DMS 273 treated with DMSO at 0.1 percent for 48 hours (cell line): ENCODE results near the gene SIK2.
"Not testable (repeated sequence)": the region's sequence is repeated elsewhere in the genome, so short reads cannot be mapped to it uniquely, and the experiment has no call there.

Source experiments
- DNase-seq: peaks from one replicate; lab custom pipeline; 2025; lab: John Stamatoyannopoulos, UW

Gene SIK2

DNA sequence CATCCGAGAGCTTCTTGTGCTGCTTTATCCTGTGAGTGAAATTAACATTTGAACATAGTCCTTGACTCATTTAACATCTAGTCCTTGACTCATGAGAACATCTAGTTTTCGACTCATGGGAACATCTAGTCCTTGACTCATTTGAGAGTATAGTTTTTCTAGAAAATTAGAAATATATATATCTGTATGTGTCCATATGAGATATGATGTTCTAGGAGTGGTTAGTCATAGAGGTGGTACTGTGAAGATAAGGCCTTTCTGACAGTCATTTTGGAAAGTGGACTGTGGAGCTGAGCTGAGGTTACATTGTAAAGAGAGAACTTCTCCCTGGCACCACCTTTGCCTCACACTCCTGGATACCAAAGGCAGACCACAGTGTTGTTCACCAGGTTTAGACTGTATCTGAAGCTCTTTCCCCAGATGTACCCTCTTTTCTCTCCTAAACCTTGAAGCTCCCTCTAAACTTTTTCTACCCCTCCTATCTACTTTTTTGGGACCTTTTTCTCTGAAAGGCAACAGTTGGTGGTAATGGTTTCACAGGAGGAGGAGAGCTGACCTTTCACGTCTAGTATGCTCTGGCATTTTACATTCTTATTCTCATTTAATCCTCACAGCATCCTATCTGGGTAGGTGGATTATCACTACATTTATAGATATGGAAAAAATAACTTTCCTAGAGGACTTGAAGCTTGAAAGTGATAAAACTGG, 96.8 kb downstream of the SIK2 start:
- DNase-seq, result no peak

DNA sequence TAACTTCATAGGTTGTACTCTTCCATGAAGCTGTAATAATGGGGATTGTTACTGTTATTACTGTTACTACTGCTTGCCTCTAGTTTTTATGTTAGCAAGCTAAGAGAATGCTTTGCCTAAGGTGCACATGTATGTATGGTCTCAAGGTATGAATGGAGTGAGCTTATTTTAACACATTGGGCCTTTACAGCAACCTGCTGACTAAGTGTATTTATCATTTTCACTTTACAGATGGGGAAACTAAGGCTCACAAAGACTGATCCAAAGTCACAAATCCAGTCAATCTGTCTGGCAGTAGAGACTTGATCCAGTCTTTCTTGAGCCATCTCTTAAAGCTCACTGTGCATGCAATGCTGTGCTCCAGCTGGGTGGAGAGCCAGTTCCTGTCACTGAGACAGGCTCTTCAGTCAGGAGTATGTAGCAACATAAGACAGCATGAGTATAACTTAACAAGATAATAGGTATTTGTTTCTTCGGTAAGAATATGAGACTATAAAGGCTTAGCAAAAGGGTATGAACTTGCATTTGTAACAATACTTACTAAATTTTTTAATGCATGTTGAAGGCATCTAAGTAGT, 97.4 kb downstream of the SIK2 start:
- no peak for DNase-seq

GRCh38 chr11:111700162-111700561, 97.9 kb downstream of the SIK2 start:
- no peak for DNase-seq

GRCh38 chr11:111702623-111703022, 100.4 kb downstream of the SIK2 start:
- DNase-seq, result no peak

DNA sequence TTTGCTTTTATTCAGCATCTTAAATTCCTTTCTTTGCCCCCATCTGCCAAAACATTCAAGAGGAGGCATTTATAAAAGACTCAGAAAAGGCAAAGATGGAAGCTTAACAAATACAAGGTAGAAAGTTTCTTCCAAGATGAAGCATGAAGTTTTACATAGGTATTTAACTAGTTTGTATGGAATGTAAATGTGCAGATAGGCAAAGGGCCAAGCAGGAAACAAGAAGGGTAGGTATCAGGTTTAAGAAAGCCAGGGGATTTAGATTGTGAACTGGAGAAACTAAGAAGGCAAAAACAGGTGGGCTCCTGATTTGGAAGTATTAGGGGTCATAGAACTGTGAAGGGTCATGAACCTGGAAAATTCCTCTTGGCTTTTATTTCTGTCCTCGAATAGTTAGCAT, 101.3 kb downstream of the SIK2 start:
- no peak for DNase-seq

DNA sequence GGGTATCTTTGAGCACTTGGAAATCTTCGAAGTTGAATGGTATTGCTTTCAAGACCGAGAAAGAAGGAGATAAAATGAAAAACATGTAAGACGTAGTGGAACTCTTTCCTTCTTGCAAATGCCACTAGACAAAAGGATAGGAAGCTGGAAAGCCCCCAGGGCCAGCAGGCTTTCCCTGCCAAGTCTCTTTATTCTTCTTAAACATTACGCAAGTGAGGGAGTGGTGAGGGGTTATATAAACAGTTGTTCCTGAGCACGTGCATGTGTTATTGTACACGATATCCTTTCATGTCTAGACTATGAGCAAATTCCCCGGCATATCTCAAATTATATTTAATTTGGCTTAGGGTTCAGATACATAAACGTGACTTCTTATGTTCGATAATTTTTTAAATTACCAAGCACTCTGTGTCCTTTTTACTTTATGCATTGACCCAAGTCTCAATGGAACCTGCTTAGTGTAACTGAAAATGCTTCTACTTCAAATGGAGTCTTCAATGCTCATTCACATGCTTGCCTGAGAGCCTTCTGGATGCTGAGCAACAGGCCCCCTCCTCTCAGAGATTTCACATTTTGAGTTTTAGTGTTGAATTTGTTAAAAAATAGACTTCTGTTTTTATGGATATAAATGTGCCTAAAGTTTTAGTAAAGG, 104.9 kb downstream of the SIK2 start:
- DNase-seq, result no peak

DNA sequence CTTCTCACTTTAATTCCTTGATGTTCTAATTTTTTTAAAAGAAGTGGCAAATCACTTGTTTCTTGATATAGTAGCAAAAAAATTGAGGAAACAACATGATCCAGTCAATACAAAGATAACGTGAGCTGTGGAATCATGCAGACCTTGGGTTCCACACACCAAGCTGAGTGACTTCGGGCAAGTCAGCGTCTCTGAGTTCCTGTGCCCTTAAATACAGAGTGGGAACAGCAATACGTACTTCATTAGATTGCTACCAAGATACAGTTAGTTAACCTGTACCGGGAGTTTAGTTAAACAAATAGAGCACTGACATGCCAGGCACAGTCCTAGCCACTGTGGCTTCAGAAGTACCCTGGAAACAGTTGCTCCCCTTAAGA, 105.4 kb downstream of the SIK2 start:
- DNase-seq, result no peak

GRCh38 chr11:111714522-111714921, 112.3 kb downstream of the SIK2 start:
- no peak for DNase-seq

- DNase-seq, result no peak
Measured at GRCh38 chr11:111715142-111715816, 113.0 kb downstream of the SIK2 start.

GRCh38 chr11:111717660-111718059, 115.4 kb downstream of the SIK2 start:
- not testable (repeated sequence) for DNase-seq

DNA sequence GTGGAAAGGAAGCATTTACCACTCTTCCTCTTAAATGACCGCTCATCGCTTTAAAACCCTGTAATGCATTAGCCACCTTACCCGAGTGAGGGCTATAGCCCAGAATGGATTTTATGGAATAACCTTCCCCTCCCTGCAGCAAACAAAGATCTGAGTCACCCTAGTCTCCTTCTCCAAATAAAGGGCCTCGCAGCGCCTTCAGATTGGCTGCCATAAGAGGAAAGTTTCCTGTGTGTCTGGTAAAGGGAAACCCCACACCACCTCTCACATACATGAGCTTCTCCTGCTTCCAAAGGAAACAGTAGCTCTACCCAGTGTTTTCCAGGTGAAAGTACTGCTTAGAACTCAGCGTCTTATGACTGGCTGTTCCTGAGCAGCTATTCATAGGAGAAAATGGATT, 116.2 kb downstream of the SIK2 start:
- DNase-seq, result no peak

GRCh38 chr11:111718859-111719258, 116.6 kb downstream of the SIK2 start:
- DNase-seq, result no peak

GRCh38 chr11:111719379-111719778, 117.1 kb downstream of the SIK2 start:
- DNase-seq, result no peak

- DNase-seq, result no peak
Measured at GRCh38 chr11:111720801-111721494, 118.7 kb downstream of the SIK2 start.

DNA sequence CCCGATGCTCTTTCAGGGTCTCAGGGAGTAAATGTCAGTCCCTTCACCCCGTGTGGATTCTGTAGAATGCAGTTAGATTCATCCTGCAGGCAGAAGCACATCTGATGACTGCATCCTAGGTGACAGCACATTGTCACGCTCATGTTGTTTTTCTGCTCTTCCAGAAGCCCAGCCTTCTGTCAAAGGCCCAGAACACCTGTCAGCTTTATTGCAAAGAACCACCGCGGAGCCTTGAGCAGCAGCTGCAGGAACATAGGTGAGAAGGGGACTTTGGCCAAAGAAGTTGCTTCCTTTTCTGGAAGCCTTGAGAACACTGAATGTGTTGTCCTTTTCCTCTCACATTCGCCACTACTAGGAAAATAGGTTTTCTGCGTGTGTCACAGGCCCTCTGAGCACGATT, 120.3 kb downstream of the SIK2 start:
- DNase-seq, result no peak

DNA sequence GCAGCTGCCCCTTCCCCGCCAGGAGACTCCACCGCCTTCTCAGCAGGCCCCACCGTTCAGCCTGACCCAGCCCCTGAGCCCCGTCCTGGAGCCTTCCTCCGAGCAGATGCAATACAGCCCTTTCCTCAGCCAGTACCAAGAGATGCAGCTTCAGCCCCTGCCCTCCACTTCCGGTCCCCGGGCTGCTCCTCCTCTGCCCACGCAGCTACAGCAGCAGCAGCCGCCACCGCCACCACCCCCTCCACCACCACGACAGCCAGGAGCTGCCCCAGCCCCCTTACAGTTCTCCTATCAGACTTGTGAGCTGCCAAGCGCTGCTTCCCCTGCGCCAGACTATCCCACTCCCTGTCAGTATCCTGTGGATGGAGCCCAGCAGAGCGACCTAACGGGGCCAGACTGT, 121.3 kb downstream of the SIK2 start:
- DNase-seq, result no peak

GRCh38 chr11:111724615-111725129, 122.4 kb downstream of the SIK2 start:
- no peak for DNase-seq

- DNase-seq, result no peak
Measured at GRCh38 chr11:111725621-111726020, 123.4 kb downstream of the SIK2 start.

DNA sequence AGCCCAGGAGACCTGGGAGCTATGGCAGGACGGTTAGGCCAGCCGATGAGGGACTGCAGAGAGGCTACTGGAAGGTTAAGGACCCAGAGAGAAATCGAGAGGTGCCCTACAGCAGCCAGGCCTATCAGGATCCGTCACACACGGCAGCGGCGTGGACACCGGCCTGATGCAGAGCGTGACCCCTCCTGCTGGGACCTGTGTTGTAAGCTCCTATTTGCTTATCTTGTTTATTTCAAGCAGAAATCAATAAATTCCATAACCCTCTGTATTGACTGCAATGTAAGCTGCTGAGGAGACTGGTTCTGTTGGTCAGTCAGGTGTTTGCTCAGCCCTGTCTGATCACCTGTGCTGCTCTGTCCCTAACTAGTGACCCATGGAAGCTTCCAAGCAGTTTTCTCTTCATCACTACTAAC, 124.1 kb downstream of the SIK2 start:
- DNase-seq, result no peak

- no peak for DNase-seq
Measured at GRCh38 chr11:111727431-111727830, 125.2 kb downstream of the SIK2 start.

- DNase-seq, result no peak
Measured at GRCh38 chr11:111729071-111729830, 127.0 kb downstream of the SIK2 start.
